Fibroblast of the aortic adventitia (primary cell): ENCODE measurements around the gene BABAM2. TPM values are rescaled to one million over a fixed set of nuclear protein-coding genes. Genes with fewer than 3 reads are reported as not detected.
A peak's percentile ranks its signal among the peaks of the same experiment; 100 is the strongest.

Source experiments
- DNase-seq: peaks from one replicate; pipeline ENCODE4 v3.0.0-alpha.2; 2010; ENCODE audit warnings: low read depth
- H3K4me3 ChIP-seq: 2 replicates; pipeline ENCODE4 v1.5.1; 2011; ENCODE audit warnings: low read depth, mild to moderate bottlenecking, control low read depth, low read length, moderate library complexity
- CTCF ChIP-seq: IDR thresholded peaks from 2 replicates; pipeline ENCODE4 v1.5.1; 2011; ENCODE audit warnings: mild to moderate bottlenecking, low read length, control low read depth, inconsistent platforms; ENCODE audit not compliant: insufficient read depth
- total RNA-seq: library from RNA; depleted of rRNA; stranded (reverse); fragments of >200 nt; gene quantifications from 2 replicates; pipeline ENCODE4 v1.2.3, GENCODE V29; 2012; ENCODE audit warnings: low replicate concordance

Gene BABAM2
- total RNA-seq, 1 donor, result 45.3 TPM

- DNase-seq, result no peak
- no peak for TF ChIP-seq CTCF
- no peak overlapping the region for H3K4me3 ChIP-seq
These were observed 61.5 kb downstream of the BABAM2 start for GRCh38 chr2:27952070-27952469.

DNA sequence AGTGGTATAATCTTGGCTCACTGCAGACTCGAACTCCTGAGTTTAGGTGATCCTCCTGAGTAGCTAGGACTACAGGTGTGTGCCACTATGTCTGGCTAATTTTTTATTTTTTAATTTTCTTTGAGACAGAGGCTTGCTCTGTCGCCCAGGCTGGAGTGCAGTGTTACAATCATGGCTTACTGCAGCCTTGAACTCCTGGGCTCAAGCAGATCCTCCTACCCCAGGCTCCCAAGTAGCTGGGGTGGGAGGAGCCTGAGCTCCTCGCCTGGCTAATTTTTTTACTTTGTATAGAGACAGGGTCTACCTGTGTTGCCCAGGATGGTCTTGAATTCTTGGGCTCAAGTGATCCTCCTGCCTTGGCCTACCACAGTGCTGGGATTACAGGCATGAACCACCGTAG, 62.5 kb downstream of the BABAM2 start:
- no peak for TF ChIP-seq CTCF
- H3K4me3 ChIP-seq, result no peak overlapping the region

GRCh38 chr2:27954221-27954673, 63.7 kb downstream of the BABAM2 start:
- DNase-seq, result peak; percentile 67
- TF ChIP-seq CTCF, result no peak
- no peak overlapping the region for H3K4me3 ChIP-seq

More for the DNA sequence above, 62.5 kb downstream of the BABAM2 start:
- DNase-seq, result no peak

GRCh38 chr2:27954771-27955383, 64.3 kb downstream of the BABAM2 start:
- peak; percentile 100 for DNase-seq
- no peak overlapping the region for H3K4me3 ChIP-seq
- peak; percentile 25 for TF ChIP-seq CTCF

DNA sequence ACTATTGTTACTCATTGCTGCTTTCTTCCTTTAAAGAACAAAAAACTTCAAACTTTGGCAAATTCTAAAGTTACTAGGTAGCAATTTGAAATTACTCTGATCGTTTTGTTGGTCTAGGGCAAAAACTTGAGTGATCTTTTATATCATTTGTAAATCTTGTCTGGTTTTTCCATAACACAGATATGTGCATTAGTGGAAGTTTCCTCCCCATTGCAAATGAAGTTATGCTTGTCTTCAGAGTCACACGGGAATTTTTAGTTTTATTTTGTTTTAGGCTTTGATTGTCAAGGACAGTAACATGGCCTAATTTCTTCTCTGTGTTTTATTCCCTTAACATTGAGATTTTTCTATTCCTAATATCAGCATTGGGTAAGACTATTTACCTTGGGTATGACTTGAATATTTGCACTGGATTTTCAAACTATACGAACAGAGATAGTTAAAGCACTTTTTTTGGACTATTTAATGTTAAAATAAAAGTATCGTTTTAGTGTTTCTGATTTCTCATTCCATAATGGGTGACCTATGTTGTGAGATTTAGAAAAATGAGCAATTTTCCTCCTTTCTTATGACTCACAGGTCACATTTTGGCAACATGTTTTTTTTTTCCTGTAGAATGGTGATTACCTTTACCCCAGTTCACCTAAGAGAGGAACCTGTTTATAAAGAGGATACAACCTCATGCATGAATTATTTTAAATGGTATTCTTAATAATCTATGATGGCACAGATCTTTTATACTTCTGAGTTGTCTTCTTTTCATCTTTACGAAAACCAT, 65.0 kb downstream of the BABAM2 start:
- TF ChIP-seq CTCF, result no peak
- no peak overlapping the region for H3K4me3 ChIP-seq
- DNase-seq, result peak; percentile 40

GRCh38 chr2:27956888-27957287, 66.4 kb downstream of the BABAM2 start:
- peak; percentile 79 for DNase-seq

More at GRCh38 chr2:27956888-27957287, 66.4 kb downstream of the BABAM2 start:
- H3K4me3 ChIP-seq, result no peak overlapping the region
- no peak for TF ChIP-seq CTCF
